GM12864 (cell line): Measurements from ENCODE around the gene WSCD2.

ENCODE experiments used
- DNase-seq: peaks from one replicate; pipeline ENCODE4 v3.0.0-alpha.2; 2011; ENCODE audit warnings: low read depth
- H3K4me3 ChIP-seq: 2 replicates; pipeline ENCODE4 v1.5.1; 2011; ENCODE audit warnings: mild to moderate bottlenecking, low read depth, low read length, control low read depth
- CTCF ChIP-seq: IDR thresholded peaks from 2 replicates; pipeline ENCODE4 v1.5.1; 2011; ENCODE audit warnings: low read depth, mild to moderate bottlenecking, moderate library complexity, low read length, control low read depth, inconsistent platforms; ENCODE audit errors: missing control alignments

The WSCD2 gene

DNA sequence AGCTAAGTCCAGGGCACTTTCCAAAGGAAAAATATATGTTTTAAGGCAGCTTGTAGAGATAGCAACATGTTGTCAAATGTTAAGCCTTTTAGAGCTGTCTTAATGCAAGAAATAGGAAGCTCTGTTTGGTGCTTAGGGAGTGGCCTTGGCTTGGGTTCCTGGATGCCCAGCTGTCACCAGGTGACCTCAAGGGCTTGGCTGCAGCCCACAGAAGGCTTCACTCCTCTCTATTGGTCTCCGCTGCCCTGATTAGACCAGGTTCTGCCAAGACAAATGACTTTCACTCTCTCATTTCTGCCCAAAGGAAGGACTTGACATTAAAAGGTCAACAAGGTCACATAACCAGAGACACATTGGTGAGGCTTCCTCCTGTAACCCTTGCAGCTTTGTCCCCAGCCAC is 76.8 kb downstream of the WSCD2 start:
- no peak overlapping the region for H3K4me3 ChIP-seq
- no peak for DNase-seq
- TF ChIP-seq CTCF = no peak

- no peak for TF ChIP-seq CTCF
- no peak overlapping the region for H3K4me3 ChIP-seq
- DNase-seq = no peak
These were observed 79.0 kb downstream of the WSCD2 start for GRCh38 chr12:108207791-108208730.

DNA sequence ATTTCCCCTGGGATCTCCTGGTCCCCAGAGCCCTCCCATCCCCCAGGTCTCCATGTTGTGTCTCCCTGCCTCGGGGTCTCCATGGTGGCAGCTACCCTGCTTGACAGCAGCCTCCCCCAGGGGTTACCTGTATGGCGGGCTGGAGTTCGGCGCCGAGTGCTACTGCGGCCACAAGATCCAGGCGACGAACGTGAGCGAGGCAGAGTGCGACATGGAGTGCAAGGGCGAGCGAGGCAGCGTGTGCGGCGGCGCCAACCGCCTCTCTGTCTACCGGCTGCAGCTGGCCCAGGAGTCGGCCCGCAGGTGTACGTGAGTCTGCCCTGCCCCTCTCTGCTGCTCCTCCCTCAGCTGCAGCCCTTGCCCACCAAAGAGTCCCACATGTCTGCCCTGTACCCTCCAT is 80.9 kb downstream of the WSCD2 start:
- H3K4me3 ChIP-seq = no peak overlapping the region
- DNase-seq = no peak
- TF ChIP-seq CTCF = no peak

DNA sequence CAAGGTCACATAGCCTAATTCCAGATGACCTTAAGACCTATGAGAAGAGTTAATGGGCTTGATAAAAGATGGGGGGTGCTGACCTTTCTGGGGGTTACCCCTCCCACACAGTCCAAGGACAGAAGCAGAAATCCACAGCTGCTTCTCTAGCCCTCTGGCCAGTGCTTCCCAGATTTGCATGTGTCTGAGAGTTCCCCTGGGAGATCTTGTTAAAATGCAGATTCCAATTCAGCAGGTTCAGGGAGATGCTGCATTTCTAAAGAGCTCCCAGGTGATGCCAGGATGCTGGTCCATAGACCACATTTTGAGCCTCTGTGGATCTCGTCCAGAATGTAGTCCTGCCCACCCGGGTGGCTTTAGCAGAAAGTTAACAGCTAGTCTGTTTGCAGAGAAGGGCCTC is 82.1 kb downstream of the WSCD2 start:
- no peak for TF ChIP-seq CTCF
- no peak for DNase-seq
- no peak overlapping the region for H3K4me3 ChIP-seq

- no peak for DNase-seq
- no peak for TF ChIP-seq CTCF
- no peak overlapping the region for H3K4me3 ChIP-seq
These were observed 84.9 kb downstream of the WSCD2 start for GRCh38 chr12:108213871-108214445.

DNA sequence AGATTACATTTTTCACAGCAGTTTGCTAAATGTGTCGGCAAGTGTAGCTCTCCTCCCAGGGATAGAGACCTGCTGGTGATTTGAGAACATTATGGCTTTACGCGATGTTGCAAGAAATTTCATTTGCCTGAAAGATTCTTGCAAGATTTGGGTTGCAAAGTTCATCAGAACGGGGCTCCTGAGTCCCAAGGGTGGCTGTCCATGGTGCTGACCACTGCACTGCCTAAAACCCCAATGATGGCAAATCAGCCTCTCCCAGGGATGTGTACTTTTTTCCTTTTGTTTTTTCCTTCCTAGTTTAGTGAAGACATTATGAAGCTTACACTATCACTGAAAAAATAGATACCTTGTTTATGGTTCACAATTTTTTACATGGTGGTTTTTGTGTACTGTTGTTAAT is 85.4 kb downstream of the WSCD2 start:
- TF ChIP-seq CTCF = no peak
- no peak overlapping the region for H3K4me3 ChIP-seq
- DNase-seq = no peak
